Measurements from ENCODE around the gene DSCAML1. TPM values are rescaled to one million over a fixed set of nuclear protein-coding genes. Genes with fewer than 3 reads are reported as not detected.

Gene DSCAML1
- total and polyA plus RNA-seq, 9 of the 15 experiments (the other 6 are each of a cell fraction or from before 2014, with no cell fraction given) = not detected

- no peak for TF ChIP-seq MGA (IDR thresholded peaks at IDR 0.05)
- TF ChIP-seq ZBTB9 (CRISPR knock-in tag; IDR thresholded peaks at IDR 0.05) = no peak
- TF ChIP-seq BCL6 (CRISPR knock-in tag; IDR thresholded peaks at IDR 0.05) = no peak
- TF ChIP-seq NFE2L1 (tag; IDR thresholded peaks at IDR 0.05; ENCODE audit: borderline replicate concordance, low read depth) = no peak
- no peak for TF ChIP-seq RFX7 (CRISPR knock-in tag; IDR thresholded peaks at IDR 0.05)
- TF ChIP-seq CLOCK (CRISPR knock-in tag; IDR thresholded peaks at IDR 0.05; ENCODE audit: borderline replicate concordance) = no peak
Observed at GRCh38 chr11:117435326-117435725, 361.7 kb downstream of the DSCAML1 start (continued).

Measured in K562 (cell line).